MM.1S (cell line): ENCODE measurements around the gene CCL17.

ENCODE experiments used
- EZH2 ChIP-seq: fragments of 300-600 bp; sonication (generic); optimal IDR thresholded peaks from 2 replicates; pipeline ENCODE3; 2017; ENCODE audit warnings: low read depth, mild to moderate bottlenecking, antibody characterized with exemption, low read length, mixed read lengths
- EZH2phosphoT487 ChIP-seq: fragments of 300-600 bp; sonication (generic); IDR thresholded peaks from 2 replicates; pipeline ENCODE4 v1.6.1; 2018; ENCODE audit warnings: antibody characterized with exemption, low read length
- TF ChIP-seq, protein P1 (sequence below): fragments of 300-600 bp; sonication (generic); IDR thresholded peaks from 2 replicates; pipeline ENCODE4 v1.5.1; 2016; ENCODE audit warnings: antibody characterized with exemption, low read length, mixed read lengths

- no peak for TF ChIP-seq EZH2
- TF ChIP-seq, protein P1, sequence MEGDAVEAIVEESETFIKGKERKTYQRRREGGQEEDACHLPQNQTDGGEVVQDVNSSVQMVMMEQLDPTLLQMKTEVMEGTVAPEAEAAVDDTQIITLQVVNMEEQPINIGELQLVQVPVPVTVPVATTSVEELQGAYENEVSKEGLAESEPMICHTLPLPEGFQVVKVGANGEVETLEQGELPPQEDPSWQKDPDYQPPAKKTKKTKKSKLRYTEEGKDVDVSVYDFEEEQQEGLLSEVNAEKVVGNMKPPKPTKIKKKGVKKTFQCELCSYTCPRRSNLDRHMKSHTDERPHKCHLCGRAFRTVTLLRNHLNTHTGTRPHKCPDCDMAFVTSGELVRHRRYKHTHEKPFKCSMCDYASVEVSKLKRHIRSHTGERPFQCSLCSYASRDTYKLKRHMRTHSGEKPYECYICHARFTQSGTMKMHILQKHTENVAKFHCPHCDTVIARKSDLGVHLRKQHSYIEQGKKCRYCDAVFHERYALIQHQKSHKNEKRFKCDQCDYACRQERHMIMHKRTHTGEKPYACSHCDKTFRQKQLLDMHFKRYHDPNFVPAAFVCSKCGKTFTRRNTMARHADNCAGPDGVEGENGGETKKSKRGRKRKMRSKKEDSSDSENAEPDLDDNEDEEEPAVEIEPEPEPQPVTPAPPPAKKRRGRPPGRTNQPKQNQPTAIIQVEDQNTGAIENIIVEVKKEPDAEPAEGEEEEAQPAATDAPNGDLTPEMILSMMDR: no peak
- TF ChIP-seq EZH2phosphoT487: no peak
Observed at GRCh38 chr16:57384248-57385070, 20.1 kb upstream of the CCL17 start.
